NT2/D1 (cell line): ENCODE results near the gene IRF7.

Experiments
- DNase-seq: peaks from one replicate; pipeline ENCODE4 v3.0.0-alpha.2; 2011; ENCODE audit warnings: low read depth, low spot score
- H3K27me3 ChIP-seq: 2 replicates; pipeline ENCODE4 v1.6.0; 2011; ENCODE audit warnings: mild to moderate bottlenecking; ENCODE audit not compliant: insufficient read length, insufficient read depth
- H3K36me3 ChIP-seq: 2 replicates; pipeline ENCODE4 v1.6.1; 2011; ENCODE audit warnings: mild to moderate bottlenecking, low read length, mixed read lengths; ENCODE audit not compliant: insufficient read depth, insufficient read length
- H3K4me1 ChIP-seq: 2 replicates; pipeline ENCODE4 v1.5.1; 2011; ENCODE audit not compliant: insufficient read depth, insufficient read length
- H3K4me3 ChIP-seq: 2 replicates; pipeline ENCODE4 v1.5.1; 2011; ENCODE audit warnings: low read depth; ENCODE audit not compliant: insufficient read length
- H3K9ac ChIP-seq: 2 replicates; pipeline ENCODE4 v1.6.0; 2011; ENCODE audit warnings: low read depth; ENCODE audit not compliant: insufficient read length
- H3K9me3 ChIP-seq: 2 replicates; pipeline ENCODE4 v1.5.1; 2011; ENCODE audit warnings: mild to moderate bottlenecking, low read length; ENCODE audit not compliant: insufficient read depth
- SUZ12 ChIP-seq: IDR thresholded peaks from 2 replicates; pipeline ENCODE4 v1.6.1; 2011; ENCODE audit not compliant: insufficient read length, insufficient read depth; ENCODE audit errors: extremely low read depth
- YY1 ChIP-seq: IDR thresholded peaks from 2 replicates; pipeline ENCODE4 v1.6.1; 2011; ENCODE audit not compliant: insufficient read length, insufficient read depth
- ZNF274 ChIP-seq: IDR thresholded peaks from 2 replicates; pipeline ENCODE4 v1.6.1; 2011; ENCODE audit warnings: mild to moderate bottlenecking, low read depth, low read length

The IRF7 gene

GRCh38 chr11:590997-591396 is 24.8 kb downstream of the IRF7 start:
- no peak overlapping the region for H3K9ac ChIP-seq
- no peaks in the 10 kb centered on the region for H3K27me3 ChIP-seq
- no peaks in the 10 kb centered on the region for H3K9me3 ChIP-seq
- TF ChIP-seq YY1 (no peak), SUZ12 (no peak), ZNF274 (no peak)
- no peak overlapping the region for H3K4me3 ChIP-seq
- DNase-seq = no peak
- H3K36me3 ChIP-seq = peaks cover 96% of the 10 kb centered on the region
- H3K4me1 ChIP-seq = peaks cover 9% of the 10 kb centered on the region

- H3K27me3 ChIP-seq = no peaks in the 10 kb centered on the region
- DNase-seq = no peak
- no peak for TF ChIP-seq ZNF274
- no peak for TF ChIP-seq YY1
- H3K4me3 ChIP-seq = no peak overlapping the region
- H3K9me3 ChIP-seq = no peaks in the 10 kb centered on the region
- peaks cover 87% of the 10 kb centered on the region for H3K36me3 ChIP-seq
- peaks cover 9% of the 10 kb centered on the region for H3K4me1 ChIP-seq
- H3K9ac ChIP-seq = no peak overlapping the region
Measured at GRCh38 chr11:589798-590197, 26.0 kb downstream of the IRF7 start.

- Histone ChIP-seq H3K9ac (no peak overlapping the region), H3K4me3 (no peak overlapping the region), H3K4me1 (peaks cover 5% of the 10 kb centered on the region), H3K27me3 (no peaks in the 10 kb centered on the region), H3K9me3 (no peaks in the 10 kb centered on the region), H3K36me3 (peaks cover 84% of the 10 kb centered on the region)
- TF ChIP-seq SUZ12 (no peak), YY1 (no peak), ZNF274 (no peak)
- no peak for DNase-seq
Measured at GRCh38 chr11:587978-588380, 27.8 kb downstream of the IRF7 start.

- H3K9ac ChIP-seq = no peak overlapping the region
- H3K4me3 ChIP-seq = no peak overlapping the region
- no peaks in the 10 kb centered on the region for H3K27me3 ChIP-seq
- H3K36me3 ChIP-seq = peaks cover 80% of the 10 kb centered on the region
- H3K9me3 ChIP-seq = no peaks in the 10 kb centered on the region
- TF ChIP-seq ZNF274 = no peak
- TF ChIP-seq YY1 = no peak
- no peak for TF ChIP-seq SUZ12
- H3K4me1 ChIP-seq = peaks cover 5% of the 10 kb centered on the region
- DNase-seq = no peak
Measured at GRCh38 chr11:587546-587945, 28.2 kb downstream of the IRF7 start.

- Histone ChIP-seq H3K9ac (no peak overlapping the region), H3K27me3 (no peaks in the 10 kb centered on the region), H3K9me3 (no peaks in the 10 kb centered on the region), H3K36me3 (peaks cover 80% of the 10 kb centered on the region), H3K4me1 (peaks cover 5% of the 10 kb centered on the region), H3K4me3 (no peak overlapping the region)
- TF ChIP-seq SUZ12 (no peak), ZNF274 (no peak), YY1 (no peak)
- no peak for DNase-seq
Measured at GRCh38 chr11:586376-587316, 29.1 kb downstream of the IRF7 start.

GRCh38 chr11:584287-584686 is 31.5 kb downstream of the IRF7 start:
- TF ChIP-seq YY1 = no peak
- TF ChIP-seq SUZ12 = no peak
- no peak for TF ChIP-seq ZNF274
- Histone ChIP-seq H3K36me3 (peaks cover 76% of the 10 kb centered on the region), H3K4me3 (no peak overlapping the region), H3K9ac (no peak overlapping the region), H3K9me3 (no peaks in the 10 kb centered on the region), H3K4me1 (peaks cover 12% of the 10 kb centered on the region), H3K27me3 (no peaks in the 10 kb centered on the region)
- DNase-seq = no peak

GRCh38 chr11:581752-582151 is 34.0 kb downstream of the IRF7 start:
- Histone ChIP-seq H3K9ac (no peak overlapping the region), H3K27me3 (no peaks in the 10 kb centered on the region), H3K4me1 (peaks cover 24% of the 10 kb centered on the region), H3K36me3 (peaks cover 75% of the 10 kb centered on the region), H3K4me3 (no peak overlapping the region), H3K9me3 (no peaks in the 10 kb centered on the region)
- DNase-seq = no peak
- no peak for TF ChIP-seq ZNF274
- TF ChIP-seq YY1 = no peak
- TF ChIP-seq SUZ12 = no peak
